Mucosa of stomach (tissue), 1 donor: ENCODE results near the gene ABCA3.
A peak's percentile ranks its signal among the peaks of the same experiment; 100 is the strongest.

Source experiments
- H3K27me3 ChIP-seq: one replicate; pipeline ENCODE4 v1.7.0; 2013; ENCODE audit warnings: mild to moderate bottlenecking, low read length; ENCODE audit not compliant: control insufficient read depth, insufficient read depth
- H3K36me3 ChIP-seq: one replicate; pipeline ENCODE4 v1.7.0; 2013; ENCODE audit warnings: low read length; ENCODE audit not compliant: control insufficient read depth, insufficient read depth
- H3K4me1 ChIP-seq: one replicate; pipeline ENCODE4 v1.7.0; 2013; ENCODE audit warnings: mild to moderate bottlenecking, low read length; ENCODE audit not compliant: control insufficient read depth, insufficient read depth
- H3K4me3 ChIP-seq: one replicate; pipeline ENCODE4 v1.7.0; 2013; ENCODE audit warnings: low read length
- H3K9ac ChIP-seq: one replicate; pipeline ENCODE4 v1.7.0; 2013; ENCODE audit warnings: mild to moderate bottlenecking, low read length, moderate library complexity
- H3K9me3 ChIP-seq: one replicate; pipeline ENCODE4 v1.7.0; 2013; ENCODE audit warnings: mild to moderate bottlenecking, low read length, moderate library complexity; ENCODE audit not compliant: control insufficient read depth
- donor health status: Pancreatic carcinoma.

Gene ABCA3

GRCh38 chr16:2231016-2231931, 109.3 kb downstream of the ABCA3 start:
- peaks cover 11% of the 10 kb centered on the region for H3K4me1 ChIP-seq
- H3K27me3 ChIP-seq, result peaks cover 6% of the 10 kb centered on the region
- H3K9ac ChIP-seq, result no peak overlapping the region
- no peak overlapping the region for H3K4me3 ChIP-seq
- no peaks in the 10 kb centered on the region for H3K9me3 ChIP-seq
- H3K36me3 ChIP-seq, result peaks cover 8% of the 10 kb centered on the region

DNA sequence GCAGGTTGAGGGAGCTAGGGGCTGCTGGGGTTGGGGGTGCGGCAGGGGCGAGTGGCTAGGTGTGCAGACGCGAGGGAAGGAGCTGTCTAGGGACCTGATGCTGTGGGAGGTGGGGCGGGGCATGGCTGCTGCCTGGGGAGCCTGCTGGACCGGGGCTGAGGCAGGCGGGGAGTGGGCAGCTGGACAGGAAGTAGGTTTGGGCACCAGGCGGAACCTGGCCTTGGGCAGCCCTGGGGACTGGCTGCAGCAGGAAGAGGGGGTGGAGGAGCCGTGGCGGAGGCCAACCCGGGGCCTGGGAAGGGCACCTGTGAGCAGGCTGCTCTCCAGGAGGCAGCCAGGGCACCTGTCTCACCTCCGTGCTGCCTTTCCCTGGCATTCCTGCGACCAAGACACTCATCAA, 110.2 kb downstream of the ABCA3 start:
- Histone ChIP-seq H3K9me3 (no peaks in the 10 kb centered on the region), H3K4me3 (no peak overlapping the region), H3K4me1 (peaks cover 15% of the 10 kb centered on the region), H3K27me3 (no peaks in the 10 kb centered on the region), H3K36me3 (peaks cover 4% of the 10 kb centered on the region), H3K9ac (no peak overlapping the region)

GRCh38 chr16:2229632-2230250, 110.8 kb downstream of the ABCA3 start:
- no peaks in the 10 kb centered on the region for H3K27me3 ChIP-seq
- no peaks in the 10 kb centered on the region for H3K9me3 ChIP-seq
- H3K9ac ChIP-seq, result no peak overlapping the region
- H3K4me1 ChIP-seq, result peaks cover 19% of the 10 kb centered on the region
- no peak overlapping the region for H3K4me3 ChIP-seq
- H3K36me3 ChIP-seq, result peaks cover 3% of the 10 kb centered on the region

- Histone ChIP-seq H3K9me3 (no peaks in the 10 kb centered on the region), H3K9ac (no peak overlapping the region), H3K4me3 (no peak overlapping the region), H3K36me3 (peaks cover 3% of the 10 kb centered on the region), H3K4me1 (peaks cover 24% of the 10 kb centered on the region), H3K27me3 (no peaks in the 10 kb centered on the region)
Measured at GRCh38 chr16:2229091-2229490, 111.4 kb downstream of the ABCA3 start.

DNA sequence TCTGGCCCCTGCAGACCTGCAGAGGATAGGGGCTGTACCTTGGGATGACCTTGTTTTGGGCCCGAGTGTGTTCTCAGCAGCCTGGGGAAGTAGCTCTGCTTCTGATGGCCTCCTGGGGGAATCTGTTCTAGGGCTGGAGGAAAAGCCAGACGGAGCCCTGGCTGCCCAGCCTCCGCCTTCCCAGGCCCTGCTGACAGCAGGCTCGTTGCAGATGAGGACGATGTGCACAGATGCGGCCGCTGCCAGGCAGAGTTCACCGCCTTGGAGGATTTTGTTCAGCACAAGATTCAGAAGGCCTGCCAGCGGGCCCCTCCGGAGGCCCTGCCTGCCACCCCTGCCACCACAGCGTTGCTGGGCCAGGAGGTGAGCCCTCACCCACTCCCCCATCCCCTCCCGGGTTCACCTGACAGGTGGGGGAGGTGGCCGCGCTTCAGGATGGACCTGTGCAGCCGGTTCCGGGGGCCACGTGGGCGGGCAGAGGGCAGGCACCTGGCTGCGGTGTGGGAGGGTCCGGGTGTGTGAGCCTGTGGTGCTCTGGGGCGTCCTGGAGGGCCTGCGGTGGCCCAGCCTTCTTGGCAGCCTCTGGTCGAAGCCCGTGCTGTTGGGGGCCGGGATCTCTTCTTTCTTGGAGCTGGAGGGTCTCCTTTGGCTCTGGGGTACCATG, 112.2 kb downstream of the ABCA3 start:
- no peak overlapping the region for H3K4me3 ChIP-seq
- H3K9me3 ChIP-seq, result no peaks in the 10 kb centered on the region
- H3K27me3 ChIP-seq, result no peaks in the 10 kb centered on the region
- peaks cover 3% of the 10 kb centered on the region for H3K36me3 ChIP-seq
- H3K4me1 ChIP-seq, result peaks cover 25% of the 10 kb centered on the region
- no peak overlapping the region for H3K9ac ChIP-seq

DNA sequence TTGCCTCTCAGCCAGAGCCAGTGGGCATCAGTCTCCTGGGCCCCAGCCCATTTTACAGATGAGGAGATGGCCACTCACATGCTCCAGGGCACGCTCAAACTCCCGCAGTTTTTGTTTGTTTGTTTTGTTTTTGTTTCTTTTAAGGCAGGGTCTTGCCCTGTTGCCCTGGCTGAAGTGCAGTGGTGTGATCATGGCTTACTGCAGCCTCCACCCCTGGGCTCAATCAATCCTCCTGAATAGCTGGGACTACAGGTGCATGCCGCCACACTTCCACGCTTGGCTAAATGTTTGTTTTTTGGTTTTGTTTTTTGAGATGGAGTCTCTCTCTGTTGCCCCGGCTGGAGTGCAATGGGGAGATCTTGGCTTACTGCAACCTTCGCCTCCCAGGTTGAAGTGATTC, 113.6 kb downstream of the ABCA3 start:
- H3K9ac ChIP-seq, result no peak overlapping the region
- peaks cover 25% of the 10 kb centered on the region for H3K4me1 ChIP-seq
- H3K9me3 ChIP-seq, result no peaks in the 10 kb centered on the region
- peaks cover 3% of the 10 kb centered on the region for H3K36me3 ChIP-seq
- no peaks in the 10 kb centered on the region for H3K27me3 ChIP-seq
- no peak overlapping the region for H3K4me3 ChIP-seq

GRCh38 chr16:2226245-2226793, 114.2 kb downstream of the ABCA3 start:
- Histone ChIP-seq H3K9ac (peak overlapping the region; percentile 24), H3K27me3 (no peaks in the 10 kb centered on the region), H3K9me3 (no peaks in the 10 kb centered on the region), H3K4me1 (peaks cover 25% of the 10 kb centered on the region), H3K4me3 (no peak overlapping the region), H3K36me3 (peaks cover 3% of the 10 kb centered on the region)
